Esophagus squamous epithelium (tissue), 5 donors: ENCODE results near the gene BBX. TPM values are rescaled to one million over a fixed set of nuclear protein-coding genes. Genes with fewer than 3 reads are reported as not detected.

Experiments
- DNase-seq: peaks from one replicate; lab custom pipeline; 2025; lab: John Stamatoyannopoulos, UW
- H3K27ac ChIP-seq, 4 donors: fragments of 200-600 bp; sonication (generic); one replicate each; pipeline ENCODE4 v1.5.1; 2016 to 2019; ENCODE audit warnings: mild to moderate bottlenecking in 1 of 4
- H3K27me3 ChIP-seq, 4 donors: fragments of 200-600 bp; sonication (generic); 1 replicate in 3 of 4; 2 replicates in 1 of 4; pipeline versions ENCODE4 v1.5.1 to v1.6.0; 2017 to 2021; ENCODE audit warnings: antibody characterized with exemption in 1 of 4
- H3K36me3 ChIP-seq, 3 donors: fragments of 200-600 bp; sonication (generic); one replicate each; pipeline ENCODE4 v1.5.1; 2016 to 2019
- H3K4me1 ChIP-seq, 3 donors: fragments of 200-600 bp; sonication (generic); one replicate each; pipeline ENCODE4 v1.5.1; 2017 to 2019
- H3K4me3 ChIP-seq, 4 donors: fragments of 200-600 bp; sonication (generic); 1 replicate in 3 of 4; 2 replicates in 1 of 4; pipeline ENCODE4 v1.5.1; 2016 to 2019; ENCODE audit warnings: mild to moderate bottlenecking in 2 of 4, moderate library complexity in 1 of 4
- H3K9me3 ChIP-seq, 3 donors: fragments of 200-600 bp; sonication (generic); one replicate each; pipeline ENCODE4 v1.5.1; 2016 to 2019
- CTCF ChIP-seq, 6 experiments: fragments of 450-650 bp in 4 of 6; fragments of 200-600 bp in 2 of 6; sonication (generic) in 2 of 6; IDR thresholded peaks; one replicate each; pipeline ENCODE4 v1.5.1; 2016 to 2019; ENCODE audit warnings: antibody characterized with exemption in 6 of 6, mild to moderate bottlenecking in 4 of 6, moderate library complexity in 4 of 6
- POLR2A ChIP-seq, 4 donors: fragments of 450-650 bp; IDR thresholded peaks; one replicate each; pipeline ENCODE4 v1.6.1; 2017; ENCODE audit warnings: antibody characterized with exemption in 4 of 4, mild to moderate bottlenecking in 4 of 4, moderate library complexity in 3 of 4
- WGBS, 2 donors: methylation state at CpG; one replicate each; pipeline ENCODE4 v1.1.5; 2018; 5-methylcytosine and 5-hydroxymethylcytosine counted together
- intact Hi-C: fragments of 100-400 bp; cut with DNase I; formaldehyde crosslinking; loops from one replicate; pipeline ENCODE4 v1.15.0; 2022
- total RNA-seq, 4 donors: library from RNA; depleted of rRNA; stranded (reverse); fragments of >200 nt; gene quantifications; one replicate each; pipeline ENCODE4 v1.1.0, GENCODE V29; 2016
- donor health status: DM: yes; HTN: yes; CAD: no.

The BBX gene
- total RNA-seq, 4 donors from 2014 or later: 12.5 to 49.5 (median 35.8) TPM

- H3K36me3 ChIP-seq: peaks cover 0 to 7% (median 0%) of the 10 kb centered on the region in 3 donors
- WGBS, 2 donors: 0 to 2% methylated on average over 13 to 15 of the region's 40 CpGs
- H3K27me3 ChIP-seq: no peaks in the 10 kb centered on the region
- TF ChIP-seq POLR2A (IDR thresholded peaks at IDR 0.05) (no peak), CTCF (IDR thresholded peaks at IDR 0.05) (no peak)
- H3K4me1 ChIP-seq: peaks cover 0 to 20% (median 5%) of the 10 kb centered on the region in 3 donors
- no peaks in the 10 kb centered on the region for H3K9me3 ChIP-seq
- peak overlapping the region; percentile 93 to 97 (median 95) for H3K27ac ChIP-seq
- intact Hi-C loops: no loop called here
- DNase-seq: peak; percentile 52
- peak overlapping the region; percentile 85 to 95 (median 88) for H3K4me3 ChIP-seq
These were observed 970 bp downstream of the BBX start for GRCh38 chr3:107523539-107524325.

- Histone ChIP-seq H3K27me3 (no peaks in the 10 kb centered on the region), H3K9me3 (no peaks in the 10 kb centered on the region), H3K27ac (peak overlapping the region; percentile 93 to 97 (median 95)), H3K36me3 (peaks cover 0 to 7% (median 0%) of the 10 kb centered on the region in 3 donors), H3K4me3 (peak overlapping the region; percentile 85 to 95 (median 88)), H3K4me1 (peaks cover 0 to 20% (median 5%) of the 10 kb centered on the region in 3 donors)
- 0 to 2% methylated on average over 15 to 17 of the region's 18 CpGs for WGBS, 2 donors
- intact Hi-C loops: no loop called here
- DNase-seq: no peak
- no peak for TF ChIP-seq POLR2A (IDR thresholded peaks at IDR 0.05)
- no peak for TF ChIP-seq CTCF (IDR thresholded peaks at IDR 0.05)
These were observed 1.6 kb downstream of the BBX start for GRCh38 chr3:107524326-107524840.

- Histone ChIP-seq H3K9me3 (no peaks in the 10 kb centered on the region), H3K4me3 (peak overlapping the region; percentile 85 to 95 (median 88)), H3K36me3 (peaks cover 0 to 7% (median 0%) of the 10 kb centered on the region in 3 donors), H3K27me3 (no peaks in the 10 kb centered on the region), H3K4me1 (peaks cover 0 to 20% (median 5%) of the 10 kb centered on the region in 3 donors), H3K27ac (peak overlapping the region; percentile 93 to 97 (median 95))
- intact Hi-C loops: no loop called here
- DNase-seq: peak; percentile 14
- 0% methylated on average over 9 to 15 of the region's 70 CpGs for WGBS, 2 donors
- TF ChIP-seq CTCF (IDR thresholded peaks at IDR 0.05): no peak
- no peak for TF ChIP-seq POLR2A (IDR thresholded peaks at IDR 0.05)
These were observed 2.3 kb downstream of the BBX start for GRCh38 chr3:107524841-107525643.

GRCh38 chr3:107525644-107526305 is 3.0 kb downstream of the BBX start:
- 2 to 3% methylated on average over 6 to 26 of the region's 28 CpGs for WGBS, 2 donors
- no peak for DNase-seq
- no peaks in the 10 kb centered on the region for H3K27me3 ChIP-seq
- TF ChIP-seq CTCF (IDR thresholded peaks at IDR 0.05): no peak
- no peak for TF ChIP-seq POLR2A (IDR thresholded peaks at IDR 0.05)
- intact Hi-C loops: no loop called here
- H3K36me3 ChIP-seq: peaks cover 0 to 7% (median 0%) of the 10 kb centered on the region in 3 donors
- H3K9me3 ChIP-seq: no peaks in the 10 kb centered on the region
- H3K27ac ChIP-seq: peak overlapping the region; percentile 93 to 97 (median 95)
- peaks cover 0 to 20% (median 5%) of the 10 kb centered on the region in 3 donors for H3K4me1 ChIP-seq
- peak overlapping the region; percentile 85 to 95 (median 88) for H3K4me3 ChIP-seq
